ENCODE results near the gene RNF207.

GRCh38 chr1:6177681-6178380 is 28.1 kb upstream of the RNF207 start:
- TF ChIP-seq CTCF (IDR thresholded peaks at IDR 0.05; ENCODE audit: low read depth, low read length, missing input control) (no peak), EGR1 (IDR thresholded peaks at IDR 0.05; ENCODE audit: low read depth in 2 of 2) (no peak), HNF4G (IDR thresholded peaks at IDR 0.05) (no peak), TAF1 (conservative IDR thresholded peaks at IDR 0.05) (no peak), GABPA (IDR thresholded peaks at IDR 0.05 in 1 of 2, conservative IDR thresholded peaks at IDR 0.05 in 1 of 2) (no peak), RAD21 (IDR thresholded peaks at IDR 0.05) (no peak), ATF3 (IDR thresholded peaks at IDR 0.05) (no peak), FOXA1 (IDR thresholded peaks at IDR 0.05) (no peak), YY1 (IDR thresholded peaks at IDR 0.05) (no peak)
- TF ChIP-seq, protein P1, sequence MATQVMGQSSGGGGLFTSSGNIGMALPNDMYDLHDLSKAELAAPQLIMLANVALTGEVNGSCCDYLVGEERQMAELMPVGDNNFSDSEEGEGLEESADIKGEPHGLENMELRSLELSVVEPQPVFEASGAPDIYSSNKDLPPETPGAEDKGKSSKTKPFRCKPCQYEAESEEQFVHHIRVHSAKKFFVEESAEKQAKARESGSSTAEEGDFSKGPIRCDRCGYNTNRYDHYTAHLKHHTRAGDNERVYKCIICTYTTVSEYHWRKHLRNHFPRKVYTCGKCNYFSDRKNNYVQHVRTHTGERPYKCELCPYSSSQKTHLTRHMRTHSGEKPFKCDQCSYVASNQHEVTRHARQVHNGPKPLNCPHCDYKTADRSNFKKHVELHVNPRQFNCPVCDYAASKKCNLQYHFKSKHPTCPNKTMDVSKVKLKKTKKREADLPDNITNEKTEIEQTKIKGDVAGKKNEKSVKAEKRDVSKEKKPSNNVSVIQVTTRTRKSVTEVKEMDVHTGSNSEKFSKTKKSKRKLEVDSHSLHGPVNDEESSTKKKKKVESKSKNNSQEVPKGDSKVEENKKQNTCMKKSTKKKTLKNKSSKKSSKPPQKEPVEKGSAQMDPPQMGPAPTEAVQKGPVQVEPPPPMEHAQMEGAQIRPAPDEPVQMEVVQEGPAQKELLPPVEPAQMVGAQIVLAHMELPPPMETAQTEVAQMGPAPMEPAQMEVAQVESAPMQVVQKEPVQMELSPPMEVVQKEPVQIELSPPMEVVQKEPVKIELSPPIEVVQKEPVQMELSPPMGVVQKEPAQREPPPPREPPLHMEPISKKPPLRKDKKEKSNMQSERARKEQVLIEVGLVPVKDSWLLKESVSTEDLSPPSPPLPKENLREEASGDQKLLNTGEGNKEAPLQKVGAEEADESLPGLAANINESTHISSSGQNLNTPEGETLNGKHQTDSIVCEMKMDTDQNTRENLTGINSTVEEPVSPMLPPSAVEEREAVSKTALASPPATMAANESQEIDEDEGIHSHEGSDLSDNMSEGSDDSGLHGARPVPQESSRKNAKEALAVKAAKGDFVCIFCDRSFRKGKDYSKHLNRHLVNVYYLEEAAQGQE (IDR thresholded peaks at IDR 0.05) = no peak
- TF ChIP-seq, protein P2, sequence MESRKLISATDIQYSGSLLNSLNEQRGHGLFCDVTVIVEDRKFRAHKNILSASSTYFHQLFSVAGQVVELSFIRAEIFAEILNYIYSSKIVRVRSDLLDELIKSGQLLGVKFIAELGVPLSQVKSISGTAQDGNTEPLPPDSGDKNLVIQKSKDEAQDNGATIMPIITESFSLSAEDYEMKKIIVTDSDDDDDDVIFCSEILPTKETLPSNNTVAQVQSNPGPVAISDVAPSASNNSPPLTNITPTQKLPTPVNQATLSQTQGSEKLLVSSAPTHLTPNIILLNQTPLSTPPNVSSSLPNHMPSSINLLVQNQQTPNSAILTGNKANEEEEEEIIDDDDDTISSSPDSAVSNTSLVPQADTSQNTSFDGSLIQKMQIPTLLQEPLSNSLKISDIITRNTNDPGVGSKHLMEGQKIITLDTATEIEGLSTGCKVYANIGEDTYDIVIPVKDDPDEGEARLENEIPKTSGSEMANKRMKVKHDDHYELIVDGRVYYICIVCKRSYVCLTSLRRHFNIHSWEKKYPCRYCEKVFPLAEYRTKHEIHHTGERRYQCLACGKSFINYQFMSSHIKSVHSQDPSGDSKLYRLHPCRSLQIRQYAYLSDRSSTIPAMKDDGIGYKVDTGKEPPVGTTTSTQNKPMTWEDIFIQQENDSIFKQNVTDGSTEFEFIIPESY (IDR thresholded peaks at IDR 0.05) = no peak
- TF ChIP-seq, protein P3, sequence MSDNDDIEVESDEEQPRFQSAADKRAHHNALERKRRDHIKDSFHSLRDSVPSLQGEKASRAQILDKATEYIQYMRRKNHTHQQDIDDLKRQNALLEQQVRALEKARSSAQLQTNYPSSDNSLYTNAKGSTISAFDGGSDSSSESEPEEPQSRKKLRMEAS (IDR thresholded peaks at IDR 0.05) = no peak
